HCT116 (cell line): ENCODE measurements around the gene TNFSF8. TPM values are rescaled to one million over a fixed set of nuclear protein-coding genes. Genes with fewer than 3 reads are reported as not detected.

Experiments used
- ATAC-seq: fragments of 200-7000 bp; cut with Tn5 transposase; 2 replicates; pipeline ENCODE4 v1.9.1; 2020; ENCODE audit warnings: mild to moderate bottlenecking, moderate library complexity
- BruUV-seq: library from RNA; stranded (reverse); fragments of 400-500 nt; replicated peaks from 2 replicates; lab custom pipeline; 2021; lab: Mats Ljungman, UMichigan
- CTCF ChIA-PET: fragments of 300-600 bp; sonication (Branson Sonifier 250); formaldehyde crosslinking; loops from one replicate; lab custom pipeline; 2021; ENCODE audit warnings: antibody characterized with exemption; lab: Charles Lee
- POLR2A ChIA-PET: fragments of 300-600, 350-600 bp; sonication (Branson Sonifier 250); formaldehyde crosslinking; loops from one replicate; lab custom pipeline; 2021; ENCODE audit warnings: antibody characterized with exemption; lab: Charles Lee
- RAD21 ChIA-PET, 2 experiments: fragments of 300-600 bp; sonication (Branson Sonifier 250); formaldehyde crosslinking; loops; one replicate each; lab custom pipeline; 2023; ENCODE audit warnings: low total read pairs in 2 of 2; ENCODE audit not compliant: uncharacterized antibody in 2 of 2, unreplicated experiment in 2 of 2, low non-redundant PET in 1 of 2; lab: Charles Lee
- DNase-seq: peaks from one replicate; pipeline ENCODE4 v3.0.0-alpha.2; 2010; ENCODE audit warnings: low read depth, low spot score
- H2AFZ ChIP-seq: fragments of 200-600 bp; shearing (Covaris generic), sonication (generic); 2 replicates; pipeline ENCODE4 v1.6.1; 2017; ENCODE audit warnings: low read depth, mixed run types, mixed read lengths, antibody characterized with exemption, low read length; ENCODE audit not compliant: poor library complexity, severe bottlenecking
- H3K27ac ChIP-seq: 2 replicates; pipeline ENCODE4 v1.5.1; 2012; ENCODE audit warnings: low read depth, low read length
- H3K27me3 ChIP-seq: fragments of 200-600 bp; sonication (generic); 2 replicates; pipeline ENCODE4 v1.6.1; 2016; ENCODE audit warnings: mixed run types, low read length, mixed read lengths; ENCODE audit not compliant: insufficient read depth
- H3K36me3 ChIP-seq, 2 experiments: fragments of 200-500 bp in 1 of 2; fragments of 200-600 bp in 1 of 2; sonication (Bioruptor generic) in 1 of 2; sonication (generic) in 1 of 2; 2 replicates each; pipeline versions ENCODE4 v1.5.1 to v1.6.1; 2014 to 2016; ENCODE audit warnings: low read length in 2 of 2, inconsistent platforms in 1 of 2, mixed read lengths in 1 of 2, mixed run types in 1 of 2; ENCODE audit not compliant: insufficient read depth in 2 of 2, control insufficient read depth in 1 of 2
- H3K4me1 ChIP-seq, 2 experiments: fragments of 200-600 bp in 1 of 2; sonication (generic) in 1 of 2; 2 replicates each; pipeline versions ENCODE4 v1.5.1 to v1.6.1; 2012 to 2017; ENCODE audit warnings: low read length in 2 of 2, inconsistent platforms in 1 of 2, mild to moderate bottlenecking in 1 of 2, mixed read lengths in 1 of 2, mixed run types in 1 of 2, moderate library complexity in 1 of 2; ENCODE audit not compliant: insufficient read depth in 2 of 2, control insufficient read depth in 1 of 2
- H3K4me2 ChIP-seq: fragments of 200-600 bp; sonication (generic); 2 replicates; pipeline ENCODE4 v1.6.1; 2017; ENCODE audit warnings: mixed run types, low read length, mixed read lengths
- H3K4me3 ChIP-seq, 2 experiments: fragments of 200-600 bp in 1 of 2; sonication (generic) in 1 of 2; replicated peaks in 1 of 2; 2 replicates each; pipeline ENCODE4 v1.5.1; 2011 to 2016; ENCODE audit warnings: low read length in 2 of 2, control low read depth in 1 of 2, low read depth in 1 of 2, mild to moderate bottlenecking in 1 of 2, mixed read lengths in 1 of 2, mixed run types in 1 of 2
- H3K79me2 ChIP-seq: fragments of 200-600 bp; sonication (generic); 2 replicates; pipeline ENCODE4 v1.6.1; 2017; ENCODE audit warnings: mild to moderate bottlenecking, mixed run types, low read length, moderate library complexity, mixed read lengths; ENCODE audit not compliant: insufficient read depth
- H3K9ac ChIP-seq: fragments of 200-600 bp; sonication (generic); 2 replicates; pipeline ENCODE4 v1.6.1; 2016; ENCODE audit warnings: low read length, mixed read lengths
- H3K9me2 ChIP-seq: fragments of 200-600 bp; sonication (generic), shearing (Covaris generic); 2 replicates; pipeline ENCODE4 v1.6.1; 2017; ENCODE audit warnings: mixed run types, mild to moderate bottlenecking, moderate library complexity; ENCODE audit not compliant: insufficient read depth
- H3K9me3 ChIP-seq, 2 experiments: fragments of 200-500 bp in 1 of 2; fragments of 200-600 bp in 1 of 2; sonication (Bioruptor generic) in 1 of 2; sonication (generic) in 1 of 2; 2 replicates each; pipeline ENCODE4 v1.6.1; 2014 to 2017; ENCODE audit warnings: low read length in 2 of 2, mixed read lengths in 2 of 2, inconsistent platforms in 1 of 2, low read depth in 1 of 2, mild to moderate bottlenecking in 1 of 2, mixed run types in 1 of 2, moderate library complexity in 1 of 2; ENCODE audit not compliant: control insufficient read depth in 1 of 2, insufficient read depth in 1 of 2
- H4K20me1 ChIP-seq: fragments of 200-600 bp; sonication (generic), shearing (Covaris generic); 2 replicates; pipeline ENCODE4 v1.6.1; 2017; ENCODE audit warnings: mixed run types, mild to moderate bottlenecking, moderate library complexity; ENCODE audit not compliant: insufficient read depth
- CTCF ChIP-seq, 3 experiments: fragments of 200-600 bp in 1 of 3; sonication (generic) in 1 of 3; IDR thresholded peaks in 2 of 3; conservative IDR thresholded peaks in 1 of 3; 2 replicates each; pipeline ENCODE4 v1.5.1; 2012 to 2017; ENCODE audit warnings: low read depth in 2 of 3, low read length in 2 of 3, antibody characterized with exemption in 1 of 3, borderline replicate concordance in 1 of 3, control low read depth in 1 of 3, mild to moderate bottlenecking in 1 of 3, mixed read lengths in 1 of 3, mixed run types in 1 of 3, moderate library complexity in 1 of 3; ENCODE audit not compliant: insufficient read depth in 1 of 3
- ELF1 ChIP-seq: IDR thresholded peaks from 2 replicates; pipeline ENCODE4 v1.6.1; 2012; ENCODE audit warnings: low read depth, borderline replicate concordance
- EZH2phosphoT487 ChIP-seq: fragments of 200-600 bp; IDR thresholded peaks from 2 replicates; pipeline ENCODE4 v1.6.1; 2018; ENCODE audit warnings: antibody characterized with exemption, borderline replicate concordance
- FOSL1 ChIP-seq: IDR thresholded peaks from 2 replicates; pipeline ENCODE4 v1.6.1; 2012; ENCODE audit warnings: low read depth
- JUND ChIP-seq: IDR thresholded peaks from 2 replicates; pipeline ENCODE4 v1.6.1; 2012
- SIN3A ChIP-seq: IDR thresholded peaks from 2 replicates; pipeline ENCODE4 v1.6.1; 2012; ENCODE audit warnings: low read depth
- SRF ChIP-seq: IDR thresholded peaks from 2 replicates; pipeline ENCODE4 v1.6.1; 2012; ENCODE audit warnings: low read depth
- TCF7L2 ChIP-seq: IDR thresholded peaks from 2 replicates; pipeline ENCODE4 v1.7.0; 2011; ENCODE audit warnings: borderline replicate concordance, inconsistent platforms; ENCODE audit not compliant: insufficient read depth, insufficient read length; ENCODE audit errors: extremely low read depth
- ZBTB33 ChIP-seq: IDR thresholded peaks from 2 replicates; pipeline ENCODE4 v1.6.1; 2011; ENCODE audit warnings: mild to moderate bottlenecking, low read length, moderate library complexity; ENCODE audit not compliant: insufficient replicate concordance; ENCODE audit errors: extremely low read depth
- ZFX ChIP-seq: fragments of 450-650 bp; IDR thresholded peaks from 2 replicates; pipeline ENCODE4 v1.6.1; 2017
- intact Hi-C: fragments of 100-400 bp; cut with micrococcal nuclease; formaldehyde crosslinking; loops from 2 replicates; pipeline ENCODE4 v1.10.0; 2022
- total RNA-seq: library from RNA; stranded (reverse); gene quantifications from one replicate; pipeline ENCODE4 v1.2.1, GENCODE V29; 2021; ENCODE audit not compliant: unreplicated experiment

TNFSF8 gene
- total RNA-seq, 1 experiment from 2014 or later: not detected

- DNase-seq (no peak), ATAC-seq (no peak)
- peaks cover 8% of the 10 kb centered on the region; the same call in 1 of the 2 replicates for H3K27me3 ChIP-seq
- no peak overlapping the region for H2AFZ ChIP-seq
- no peaks in the 10 kb centered on the region for H3K36me3 ChIP-seq
- H3K9me3 ChIP-seq: no peaks in the 10 kb centered on the region
- H3K9ac ChIP-seq: no peak overlapping the region
- TF ChIP-seq SIN3A (no peak), JUND (no peak), EZH2phosphoT487 (no peak), TCF7L2 (no peak), ZBTB33 (no peak), FOSL1 (no peak), ELF1 (no peak), ZFX (no peak), CTCF (IDR thresholded peaks at IDR 0.05 in 2 of 3, conservative IDR thresholded peaks at IDR 0.05 in 1 of 3; ENCODE audit: borderline replicate concordance in 1 of 3, insufficient read depth in 1 of 3, low read depth in 2 of 3, low read length in 2 of 3) (no peak), SRF (no peak)
- no peak overlapping the region for H3K4me2 ChIP-seq
- ChIA-PET POLR2A (interaction anchor here (0.6 kb wide), 1 partner anchor 174 kb away, joined by 3 read pairs; no protein-coding TSS in a partner anchor), RAD21 (no interaction called here), CTCF (no interaction called here)
- H4K20me1 ChIP-seq: no peaks in the 10 kb centered on the region
- BruUV-seq: no TSS peak
- no peaks in the 10 kb centered on the region for H3K79me2 ChIP-seq
- no peak overlapping the region for H3K4me3 ChIP-seq
- no peak overlapping the region for H3K27ac ChIP-seq
- no peaks in the 10 kb centered on the region for H3K4me1 ChIP-seq
- intact Hi-C loops: loop anchor here (2.0 kb wide), 1 partner anchor 20 kb away; no protein-coding TSS in a partner anchor
- H3K9me2 ChIP-seq: no peaks in the 10 kb centered on the region
Measured at GRCh38 chr9:114938687-114939575, 8.5 kb upstream of the TNFSF8 start.
